Hematopoietic multipotent progenitor cell treated with erythropoietin and hydrocortisone succinate and interleukin-3 and kit ligand, for 17 days (in vitro differentiated cells): Measurements from ENCODE around the gene SLC6A16.
A peak's percentile ranks its signal among the peaks of the same experiment; 100 is the strongest.
"Not testable (repeated sequence)": the region's sequence is repeated elsewhere in the genome, so short reads cannot be mapped to it uniquely, and the experiment has no call there.

ENCODE experiments used
- DNase-seq: peaks from one replicate; pipeline ENCODE4 v3.0.0-alpha.2; 2015; ENCODE audit warnings: low spot score

The SLC6A16 gene

GRCh38 chr19:49331187-49331586 lies 6.2 kb upstream of the SLC6A16 start:
- not testable (repeated sequence) for DNase-seq

GRCh38 chr19:49328741-49329140 lies 3.8 kb upstream of the SLC6A16 start:
- DNase-seq: no peak

- DNase-seq: peak; percentile 15
These were observed 3.0 kb upstream of the SLC6A16 start for GRCh38 chr19:49327878-49328544.

GRCh38 chr19:49326165-49326704 lies 1.2 kb upstream of the SLC6A16 start:
- DNase-seq: no peak

GRCh38 chr19:49325756-49326155 lies 765 bp upstream of the SLC6A16 start:
- not testable (repeated sequence) for DNase-seq

- DNase-seq: no peak
These were observed 6.7 kb downstream of the SLC6A16 start for GRCh38 chr19:49318296-49318695.

GRCh38 chr19:49316284-49316683 lies 8.7 kb downstream of the SLC6A16 start:
- no peak for DNase-seq

- no peak for DNase-seq
These were observed 9.9 kb downstream of the SLC6A16 start for GRCh38 chr19:49315111-49315510.

- DNase-seq: no peak
These were observed 15.9 kb downstream of the SLC6A16 start for GRCh38 chr19:49309087-49309486.

GRCh38 chr19:49306734-49307133 lies 18.3 kb downstream of the SLC6A16 start:
- DNase-seq: not testable (repeated sequence)

- no peak for DNase-seq
These were observed 23.1 kb downstream of the SLC6A16 start for GRCh38 chr19:49301866-49302252.

GRCh38 chr19:49301165-49301865 lies 23.7 kb downstream of the SLC6A16 start:
- peak; percentile 72 for DNase-seq

GRCh38 chr19:49298653-49299052 lies 26.3 kb downstream of the SLC6A16 start:
- DNase-seq: not testable (repeated sequence)

GRCh38 chr19:49297403-49297802 lies 27.6 kb downstream of the SLC6A16 start:
- DNase-seq: no peak

- no peak for DNase-seq
These were observed 29.6 kb downstream of the SLC6A16 start for GRCh38 chr19:49295208-49295880.

GRCh38 chr19:49294401-49294800 lies 30.6 kb downstream of the SLC6A16 start:
- DNase-seq: no peak

GRCh38 chr19:49290517-49290916 lies 34.5 kb downstream of the SLC6A16 start:
- DNase-seq: no peak

- not testable (repeated sequence) for DNase-seq
These were observed 35.7 kb downstream of the SLC6A16 start for GRCh38 chr19:49289286-49289685.

- DNase-seq: not testable (repeated sequence)
These were observed 36.8 kb downstream of the SLC6A16 start for GRCh38 chr19:49288205-49288604.

GRCh38 chr19:49287141-49287770 lies 37.7 kb downstream of the SLC6A16 start:
- DNase-seq: no peak

- no peak for DNase-seq
These were observed 42.8 kb downstream of the SLC6A16 start for GRCh38 chr19:49282184-49282583.

- no peak for DNase-seq
These were observed 52.8 kb downstream of the SLC6A16 start for GRCh38 chr19:49272204-49272603.
